ENCODE results near the gene UCHL1. TPM values are rescaled to one million over a fixed set of nuclear protein-coding genes. Genes with fewer than 3 reads are reported as not detected.

UCHL1 gene
- total RNA-seq: 1,495 TPM

GRCh38 chr4:41256740-41257256 lies at the start of gene UCHL1:
TSS of gene UCHL1 (plus strand) at chr4:41256928. CDS start at chr4:41256977, 49 bp downstream.

DNA sequence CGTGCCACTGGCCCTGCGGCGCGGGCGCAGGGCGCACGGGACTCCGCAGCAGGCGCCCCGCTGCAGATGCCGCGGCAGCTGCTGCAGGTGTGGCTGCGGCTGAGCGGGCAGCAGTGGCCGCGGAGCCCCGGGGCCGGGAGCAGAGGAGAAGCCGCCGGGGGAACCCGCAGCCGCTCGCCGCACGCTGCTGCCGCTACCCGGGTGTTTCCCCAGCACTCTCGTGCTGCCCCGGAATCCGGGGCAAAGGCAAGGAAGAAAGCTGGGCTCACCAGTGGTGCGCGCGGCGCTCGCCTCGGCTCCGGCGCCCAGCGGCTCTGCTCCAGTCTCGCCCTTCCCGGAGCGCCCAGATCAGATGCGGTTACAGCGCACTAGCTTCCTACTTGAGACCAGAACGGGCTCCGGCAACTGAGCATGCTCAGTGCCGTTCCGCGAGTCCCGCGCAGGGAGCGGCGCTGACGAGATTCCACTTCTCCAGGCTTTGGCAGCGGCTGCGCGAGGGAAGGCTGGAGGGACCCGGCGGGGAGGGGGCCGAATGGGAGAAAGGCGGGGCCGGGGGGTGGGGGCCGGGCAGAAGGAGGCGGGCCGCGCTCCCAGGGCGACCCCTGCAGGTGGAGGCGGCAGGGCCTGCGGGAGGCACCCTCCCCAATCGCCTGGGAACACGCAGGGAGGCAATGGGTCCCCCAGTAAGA lies 42.4 kb upstream of the UCHL1 start, which contains the start of gene APBB2:
Gene APBB2 (minus strand): TSS at position 407 of the 689 bp plus-strand sequence. CDS start 181,288 bp downstream, outside the sequence.

Small RNA genes within 50 kb of the gene (small RNA-seq; reads per million reads assigned to genes)
- gene RF00019: not detected

Other genes with a start within 250 kb of the UCHL1 start
- gene APBB2, start 42.4 kb upstream of the UCHL1 start, total RNA-seq: 107 TPM

Measured in diencephalon (tissue), 1 donor.